HepG2 (cell line): ENCODE results near the gene MYO1E. TPM values are rescaled to one million over a fixed set of nuclear protein-coding genes. Genes with fewer than 3 reads are reported as not detected.

Experiments used
- ATAC-seq: fragments of 200-7000 bp; cut with Tn5 transposase; 3 replicates; pipeline ENCODE4 v1.9.1; 2020; ENCODE audit warnings: mild to moderate bottlenecking, moderate library complexity
- BruUV-seq: library from RNA; stranded (reverse); fragments of 400-500 nt; replicated peaks from 2 replicates; lab custom pipeline; 2021; lab: Mats Ljungman, UMichigan
- CTCF ChIA-PET: fragments of 300-600 bp; formaldehyde crosslinking; extraction: SDS; loops from one replicate; lab custom pipeline; 2021; ENCODE audit warnings: low total read pairs, inconsistent platforms, low intra/inter-chr PET ratio; lab: Yijun Ruan, JAX
- POLR2A ChIA-PET: fragments of 350-600 bp; sonication (Branson Sonifier 250); formaldehyde crosslinking; loops from one replicate; lab custom pipeline; 2020; ENCODE audit warnings: antibody characterized with exemption, inconsistent platforms; lab: Yijun Ruan, JAX
- DNase-seq: peaks from one replicate; pipeline ENCODE4 v3.0.0-alpha.2; 2015; ENCODE audit warnings: low spot score
- FAIRE-seq: peaks from 3 replicates; lab custom pipeline; 2011; peaks lifted over from hg19 to GRCh38; lab: Jason Lieb, UNC
- H2AFZ ChIP-seq: one replicate; pipeline ENCODE4 v1.6.1; 2011; ENCODE audit warnings: low read length, inconsistent platforms
- H3K27ac ChIP-seq: fragments of 300-600 bp; 3 replicates; pipeline ENCODE4 v1.8.0; 2011; ENCODE audit warnings: mixed run types, mild to moderate bottlenecking, mixed read lengths, low read length, inconsistent platforms; ENCODE audit not compliant: insufficient read depth; ENCODE audit errors: extremely low read length
- H3K27me3 ChIP-seq, 2 experiments: fragments of 200-600 bp in 1 of 2; 2 replicates in 1 of 2; 3 replicates in 1 of 2; pipeline versions ENCODE4 v1.6.0 to v1.8.0; 2011; ENCODE audit warnings: low read length in 2 of 2, mild to moderate bottlenecking in 2 of 2, moderate library complexity in 2 of 2, inconsistent platforms in 1 of 2; ENCODE audit not compliant: insufficient read depth in 2 of 2, control insufficient read depth in 1 of 2
- H3K36me3 ChIP-seq, 2 experiments: fragments of 200-600 bp in 1 of 2; replicated peaks in 1 of 2; 2 replicates in 1 of 2; 3 replicates in 1 of 2; pipeline versions ENCODE4 v1.5.1 to v1.8.0; 2011; ENCODE audit warnings: low read length in 2 of 2, inconsistent platforms in 1 of 2; ENCODE audit not compliant: insufficient read depth in 2 of 2, control insufficient read depth in 1 of 2
- H3K4me1 ChIP-seq: 2 replicates; pipeline ENCODE4 v1.5.1; 2012; ENCODE audit warnings: low read length, inconsistent platforms; ENCODE audit not compliant: insufficient read depth
- H3K4me2 ChIP-seq: 2 replicates; pipeline ENCODE4 v1.6.0; 2011; ENCODE audit warnings: low read depth, low read length, inconsistent platforms
- H3K4me3 ChIP-seq, 3 experiments: fragments of 200-600 bp in 1 of 3; sonication (generic), shearing (Covaris generic) in 1 of 3; replicated peaks in 1 of 3; 2 replicates each; pipeline ENCODE4 v1.5.1; 2011 to 2016; ENCODE audit warnings: low read length in 3 of 3, inconsistent platforms in 2 of 3, low read depth in 2 of 3, mild to moderate bottlenecking in 2 of 3, control low read depth in 1 of 3, mixed read lengths in 1 of 3; ENCODE audit not compliant: insufficient read depth in 1 of 3
- H3K79me2 ChIP-seq: one replicate; pipeline ENCODE4 v1.6.1; 2011; ENCODE audit warnings: low read length, inconsistent platforms; ENCODE audit not compliant: insufficient read depth
- H3K9ac ChIP-seq: 2 replicates; pipeline ENCODE4 v1.6.0; 2011; ENCODE audit warnings: mild to moderate bottlenecking, low read depth, low read length, inconsistent platforms; ENCODE audit not compliant: insufficient read depth
- H3K9me3 ChIP-seq: 2 replicates; pipeline ENCODE4 v1.5.1; 2012; ENCODE audit warnings: mild to moderate bottlenecking, low read length
- H4K20me1 ChIP-seq: 2 replicates; pipeline ENCODE4 v1.6.0; 2011; ENCODE audit warnings: inconsistent platforms, mild to moderate bottlenecking, low read length, moderate library complexity; ENCODE audit not compliant: insufficient read depth
- ATF4 ChIP-seq, 2 experiments: fragments of 450-650 bp in 1 of 2; sonication (generic) in 1 of 2; formaldehyde crosslinking; IDR thresholded peaks; 2 replicates each; pipeline versions ENCODE4 v1.5.0 to v1.8.0; 2020 to 2022; ENCODE audit warnings: mild to moderate bottlenecking in 1 of 2, missing genetic modification reagents in 1 of 2
- MAZ ChIP-seq, 2 experiments: sonication (generic) in 1 of 2; formaldehyde crosslinking in 1 of 2; IDR thresholded peaks; 2 replicates each; pipeline versions ENCODE4 v1.5.0 to v1.6.1; 2012 to 2020; ENCODE audit warnings: low read depth in 2 of 2, mild to moderate bottlenecking in 2 of 2, borderline replicate concordance in 1 of 2, improper control_type of control experiment in 1 of 2, low read length in 1 of 2, missing genetic modification reagents in 1 of 2, moderate library complexity in 1 of 2
- NCOA2 ChIP-seq: sonication (generic); formaldehyde crosslinking; IDR thresholded peaks from 2 replicates; pipeline ENCODE4 v1.8.0; 2022; ENCODE audit warnings: inconsistent platforms
- PRDM15 ChIP-seq: sonication (generic); formaldehyde crosslinking; IDR thresholded peaks from 2 replicates; pipeline ENCODE4 v1.4.0; 2020; ENCODE audit warnings: missing genetic modification reagents
- ZNF230 ChIP-seq: sonication (generic); formaldehyde crosslinking; IDR thresholded peaks from 2 replicates; pipeline ENCODE4 v1.4.0; 2020; ENCODE audit warnings: mild to moderate bottlenecking, missing genetic modification reagents
- ZNF510 ChIP-seq: sonication (generic); formaldehyde crosslinking; IDR thresholded peaks from 2 replicates; pipeline ENCODE4 v1.4.0; 2020; ENCODE audit warnings: low read depth, mild to moderate bottlenecking, missing genetic modification reagents
- ZNF552 ChIP-seq: sonication (generic); formaldehyde crosslinking; IDR thresholded peaks from 2 replicates; pipeline ENCODE4 v1.9.0; 2022; ENCODE audit warnings: missing genetic modification reagents, mild to moderate bottlenecking, borderline replicate concordance
- ZNF782 ChIP-seq: sonication (generic); formaldehyde crosslinking; IDR thresholded peaks from 2 replicates; pipeline ENCODE4 v1.4.0; 2020; ENCODE audit warnings: missing genetic modification reagents, mild to moderate bottlenecking, borderline replicate concordance
- ZNF841 ChIP-seq: sonication (generic); formaldehyde crosslinking; IDR thresholded peaks from 2 replicates; pipeline ENCODE4 v1.8.1; 2023; ENCODE audit warnings: missing genetic modification reagents, borderline replicate concordance
- WGBS: methylation state at CpG from one replicate; pipeline ENCODE4 v1.1.6; 2017; ENCODE audit warnings: low lambda C conversion rate; 5-methylcytosine and 5-hydroxymethylcytosine counted together
- in situ Hi-C: cut with HindIII; loops from 2 replicates; pipeline ENCODE4 v1.10.0; 2017; ENCODE audit warnings: low pct_unique_long_range_greater_than_20kb; ENCODE audit not compliant: extremely low pct_ligation_motif_present
- intact Hi-C: fragments of 100-400 bp; cut with micrococcal nuclease; formaldehyde crosslinking; loops from one replicate; pipeline ENCODE4 v1.10.0; 2022; ENCODE audit not compliant: unreplicated experiment
- polyA plus RNA-seq, 8 experiments: library from polyadenylated mRNA; depleted of rRNA in 3 of 8; stranded (reverse) in 7 of 8; unstranded in 1 of 8; fragments of >200 nt; fragmentation: Illumina TruSeq in 4 of 8; extraction: Trizol in 4 of 8; gene quantifications; 2 replicates each; pipeline versions ENCODE4 v1.2.1 to v1.2.3, GENCODE V29; 2011 to 2016; ENCODE audit warnings: low read depth in 4 of 8, missing spikeins in 1 of 8, mixed read lengths in 1 of 8; ENCODE audit not compliant: insufficient read depth in 1 of 8
- total RNA-seq, 5 experiments: library from RNA; depleted of rRNA; stranded (reverse); fragments of >200 nt; fragmentation: Illumina TruSeq; extraction: Trizol; gene quantifications; 2 replicates each; pipeline ENCODE4 v1.2.3, GENCODE V29; 2016; ENCODE audit warnings: low read depth in 1 of 5

Gene MYO1E
- total and polyA plus RNA-seq, 2 of the 13 experiments (the other 11 are each of a cell fraction or from before 2014, with no cell fraction given) = 15.7 to 25.1 TPM

DNA sequence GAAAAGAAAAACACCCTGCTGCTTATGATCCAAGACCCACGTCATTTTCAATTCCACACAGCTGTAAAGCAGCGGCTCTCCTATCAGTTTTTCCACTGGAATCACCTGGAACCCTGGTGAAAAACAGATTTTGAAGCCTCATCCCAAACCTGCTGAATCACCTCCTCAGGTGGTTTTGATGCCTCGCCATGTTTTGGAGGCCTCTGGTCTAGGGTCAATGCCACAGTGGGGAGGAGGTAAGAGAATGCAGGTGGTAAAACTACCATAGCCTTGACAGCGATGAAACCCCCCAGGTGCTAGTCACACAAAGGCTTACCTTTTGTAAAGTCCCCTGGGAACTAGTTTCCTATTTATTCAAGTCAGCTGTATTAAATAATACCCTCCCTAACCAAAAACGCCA lies 24.8 kb downstream of the MYO1E start:
- Histone ChIP-seq H4K20me1 (no peaks in the 10 kb centered on the region), H2AFZ (no peak overlapping the region), H3K27ac (no peak overlapping the region), H3K4me1 (0 out of 2 replicates have a peak, but pooled peaks cover 7% of the 10 kb centered on the region), H3K9me3 (no peaks in the 10 kb centered on the region), H3K27me3 (no peaks in the 10 kb centered on the region), H3K4me3 (no peak overlapping the region), H3K36me3 (no peaks in the 10 kb centered on the region), H3K79me2 (peaks cover 10% of the 10 kb centered on the region), H3K9ac (no peak overlapping the region), H3K4me2 (no peak overlapping the region)
- WGBS = 98% methylated on average over 5 of the region's 5 CpGs
- in situ Hi-C loops (no loop called here), intact Hi-C loops (no loop called here)
- no TSS peak for BruUV-seq
- TF ChIP-seq NCOA2 = no peak
- no peak for TF ChIP-seq ZNF552 (CRISPR knock-in tag)
- TF ChIP-seq ATF4 (CRISPR knock-in tag; IDR thresholded peaks at IDR 0.05) = no peak
- no peak for TF ChIP-seq ZNF510 (CRISPR knock-in tag)
- TF ChIP-seq ZNF782 = no peak
- no peak for TF ChIP-seq MAZ (IDR thresholded peaks at IDR 0.05; ENCODE audit: borderline replicate concordance, low read depth, low read length)
- TF ChIP-seq MAZ (CRISPR knock-in tag; IDR thresholded peaks at IDR 0.05; ENCODE audit: low read depth) = no peak
- TF ChIP-seq PRDM15 (CRISPR knock-in tag) = no peak
- no peak for TF ChIP-seq ZNF230 (CRISPR knock-in tag)
- TF ChIP-seq ZNF841 (CRISPR knock-in tag) = no peak
- POLR2A ChIA-PET = no interaction called here
- ATAC-seq (no peak), FAIRE-seq (no peak), DNase-seq (no peak)
- CTCF ChIA-PET = no interaction called here
